GM12892 (cell line): ENCODE data around the gene PDHX.
"Not testable (repeated sequence)": the region's sequence is repeated elsewhere in the genome, so short reads cannot be mapped to it uniquely, and the experiment has no call there.

Experiments
- DNase-seq: peaks from one replicate; pipeline ENCODE4 v3.0.0; 2011; ENCODE audit not compliant: insufficient read length
- FAIRE-seq: peaks from 2 replicates; lab custom pipeline; 2011; peaks lifted over from hg19 to GRCh38; lab: Jason Lieb, UNC
- POLR2A ChIP-seq: IDR thresholded peaks from 2 replicates; pipeline ENCODE4 v1.6.1; 2011; ENCODE audit warnings: low read depth, low read length, control low read depth
- POLR2AphosphoS5 ChIP-seq: IDR thresholded peaks from 2 replicates; pipeline ENCODE4 v1.6.1; 2011; ENCODE audit warnings: low read depth, low read length, control low read depth
- TAF1 ChIP-seq: IDR thresholded peaks from 2 replicates; pipeline ENCODE4 v1.6.1; 2011; ENCODE audit warnings: low read depth, mild to moderate bottlenecking, control low read depth, low read length, borderline replicate concordance

PDHX gene

GRCh38 chr11:35015621-35016387 lies 99.4 kb downstream of the PDHX start:
- FAIRE-seq = no peak
- TF ChIP-seq POLR2A = no peak
- no peak for TF ChIP-seq POLR2AphosphoS5
- no peak for TF ChIP-seq TAF1
- DNase-seq = no peak

- peak; percentile 48 for FAIRE-seq
- TF ChIP-seq POLR2AphosphoS5 (no peak), TAF1 (no peak), POLR2A (no peak)
- DNase-seq = no peak
Measured at GRCh38 chr11:35016916-35017315, 100.5 kb downstream of the PDHX start.

DNA sequence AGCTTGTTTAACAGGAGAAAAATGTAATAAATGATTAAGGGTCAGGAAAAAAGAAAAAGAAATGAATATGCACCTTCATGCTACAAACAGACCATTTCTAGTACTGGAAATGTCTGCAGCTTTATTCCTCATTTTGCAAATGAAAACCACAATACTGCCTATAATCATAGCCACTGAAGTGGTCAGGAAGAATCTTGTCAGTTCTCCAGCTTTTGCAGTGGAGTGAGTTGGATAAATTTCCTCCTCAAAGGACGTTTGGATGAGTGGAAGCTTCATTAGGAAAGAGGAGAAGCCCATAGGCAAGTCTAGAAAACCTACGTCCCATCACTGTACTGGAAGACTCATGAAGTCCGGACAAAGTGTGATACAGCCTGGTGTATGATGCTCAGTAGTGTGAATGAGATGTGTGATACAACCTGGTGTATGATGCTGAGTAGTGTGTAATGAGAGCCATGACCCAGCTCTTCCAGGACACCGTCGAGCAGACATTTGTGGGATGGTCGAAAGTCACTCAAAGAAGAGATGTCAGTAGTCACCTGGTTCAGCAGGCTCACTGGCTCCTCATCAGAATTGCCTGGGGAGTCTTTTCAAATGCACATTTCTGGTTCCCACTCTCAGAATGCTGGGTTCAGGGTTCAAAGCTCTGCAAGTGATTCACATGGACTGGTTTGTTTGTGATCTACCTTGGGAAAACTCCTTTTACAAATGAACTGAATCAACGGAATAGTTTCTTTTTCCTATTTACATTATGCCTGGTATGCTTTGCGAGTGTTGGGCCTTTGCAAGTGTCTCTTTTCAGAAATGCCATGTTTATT lies 101.3 kb downstream of the PDHX start:
- FAIRE-seq (peak; percentile 24), DNase-seq (no peak)
- TF ChIP-seq POLR2A (no peak), POLR2AphosphoS5 (no peak), TAF1 (no peak)

DNA sequence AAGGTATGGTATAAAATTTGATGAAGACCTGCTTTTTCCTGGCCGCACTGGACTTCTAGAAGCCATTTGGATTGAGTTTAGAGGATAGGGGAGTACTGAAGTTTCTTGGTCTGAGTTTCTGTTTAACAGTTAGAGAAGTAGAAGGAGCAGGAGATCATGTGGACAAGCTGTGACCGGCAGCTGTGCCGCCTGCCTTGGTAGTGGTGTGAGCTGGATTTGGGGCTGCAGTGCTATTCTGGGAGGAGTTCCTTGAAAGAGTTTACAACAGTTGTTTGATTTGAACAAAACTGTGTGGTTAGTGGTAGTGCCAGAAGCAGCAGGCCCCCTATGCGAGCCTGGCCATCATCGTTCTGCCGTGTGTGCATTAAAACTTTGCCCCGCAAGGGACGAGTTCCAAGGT lies 105.2 kb downstream of the PDHX start:
- TF ChIP-seq POLR2AphosphoS5 (no peak), TAF1 (no peak), POLR2A (no peak)
- FAIRE-seq (peak; percentile 27), DNase-seq (no peak)

DNA sequence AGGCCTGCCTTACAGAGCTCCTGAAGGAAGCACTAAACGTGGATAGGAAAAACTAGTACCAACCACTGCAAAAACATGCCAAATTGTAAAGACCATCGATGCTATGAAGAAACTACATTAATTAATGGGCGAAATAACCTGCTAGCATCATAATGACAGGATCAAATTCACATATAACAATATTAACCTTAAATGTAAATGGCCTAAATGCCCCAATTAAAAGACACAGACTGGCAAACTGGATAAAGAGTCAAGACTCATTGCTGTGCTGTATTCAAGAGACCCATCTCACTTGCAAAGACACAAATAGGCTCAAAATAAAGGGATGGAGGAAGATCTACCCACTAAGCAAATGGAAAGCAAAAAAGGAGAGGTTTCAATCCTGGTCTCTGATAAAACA lies 107.5 kb downstream of the PDHX start:
- FAIRE-seq, DNase-seq: not testable (repeated sequence)

GRCh38 chr11:35028007-35028406 lies 111.6 kb downstream of the PDHX start:
- not testable (repeated sequence) for DNase-seq, FAIRE-seq

GRCh38 chr11:35029979-35030682 lies 113.7 kb downstream of the PDHX start:
- no peak for DNase-seq
- FAIRE-seq = peak; percentile 92
- TF ChIP-seq TAF1 (no peak), POLR2AphosphoS5 (no peak), POLR2A (no peak)

- DNase-seq (no peak), FAIRE-seq (peak; percentile 77)
- TF ChIP-seq TAF1 = no peak
Measured at GRCh38 chr11:35030716-35031213, 114.3 kb downstream of the PDHX start.

DNA sequence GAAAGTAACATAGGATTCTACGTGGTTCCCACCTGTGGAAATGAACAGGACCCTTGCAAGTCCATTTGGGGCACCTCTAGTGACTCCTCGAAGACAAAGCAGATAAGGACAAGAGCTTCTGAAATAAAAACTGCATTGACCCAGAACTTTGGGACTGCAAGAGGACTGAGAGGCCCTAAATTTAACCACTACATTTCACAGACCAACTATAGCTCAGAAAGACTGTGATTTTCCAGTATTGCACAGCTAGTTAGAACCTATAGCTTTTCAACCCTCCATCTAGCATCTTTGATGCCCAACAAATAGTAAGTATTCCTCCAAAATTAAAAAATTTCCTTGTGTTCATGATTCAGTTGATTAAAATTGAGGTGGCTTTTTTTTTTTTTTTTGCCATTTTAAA lies 114.9 kb downstream of the PDHX start:
- FAIRE-seq (no peak), DNase-seq (no peak)

DNA sequence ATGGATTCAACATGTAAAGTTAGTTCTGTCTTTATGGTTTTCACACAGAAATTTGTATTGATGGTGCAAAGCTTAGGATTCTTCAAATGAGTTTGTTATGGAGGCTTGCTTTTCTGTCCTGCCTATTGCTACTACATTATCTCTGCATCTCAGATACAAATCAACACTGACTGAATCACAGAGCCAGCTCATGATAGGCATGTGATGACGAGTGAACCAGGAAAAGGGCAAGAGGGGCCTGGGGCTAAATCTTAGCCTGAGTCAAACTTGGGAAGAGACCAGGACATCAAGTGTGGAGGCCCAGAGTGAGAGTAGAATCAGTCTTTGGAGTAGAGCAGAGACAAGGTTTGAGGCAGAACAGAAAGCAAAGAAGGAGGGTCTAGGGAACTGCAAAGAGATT lies 115.4 kb downstream of the PDHX start:
- no peak for DNase-seq
- no peak for FAIRE-seq
- no peak for TF ChIP-seq TAF1
- no peak for TF ChIP-seq POLR2AphosphoS5
- TF ChIP-seq POLR2A = no peak

More for the DNA sequence above, 114.9 kb downstream of the PDHX start:
- TF ChIP-seq TAF1 (no peak), POLR2AphosphoS5 (no peak), POLR2A (no peak)

DNA sequence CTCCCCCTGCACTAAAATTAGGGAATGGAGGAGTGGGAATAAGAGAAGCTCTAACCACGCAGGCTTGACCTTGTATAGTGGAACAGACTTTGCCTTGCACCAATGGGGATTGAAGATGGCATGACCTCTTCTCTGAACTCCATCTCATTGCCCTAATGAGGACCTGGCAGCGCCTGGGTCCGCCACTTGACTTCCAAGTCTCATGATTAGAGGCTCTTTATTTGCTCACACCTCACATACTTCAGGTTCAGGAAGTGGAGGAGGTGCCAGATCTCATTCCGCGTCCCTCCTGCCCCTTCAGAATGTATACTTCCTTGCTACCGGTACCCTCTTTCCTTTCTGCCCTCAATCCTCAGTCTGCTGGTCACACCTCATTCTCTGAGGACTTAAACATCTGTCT lies 116.6 kb downstream of the PDHX start:
- DNase-seq (no peak), FAIRE-seq (no peak)
- TF ChIP-seq TAF1 = no peak
- TF ChIP-seq POLR2AphosphoS5 = no peak
- TF ChIP-seq POLR2A = no peak

DNA sequence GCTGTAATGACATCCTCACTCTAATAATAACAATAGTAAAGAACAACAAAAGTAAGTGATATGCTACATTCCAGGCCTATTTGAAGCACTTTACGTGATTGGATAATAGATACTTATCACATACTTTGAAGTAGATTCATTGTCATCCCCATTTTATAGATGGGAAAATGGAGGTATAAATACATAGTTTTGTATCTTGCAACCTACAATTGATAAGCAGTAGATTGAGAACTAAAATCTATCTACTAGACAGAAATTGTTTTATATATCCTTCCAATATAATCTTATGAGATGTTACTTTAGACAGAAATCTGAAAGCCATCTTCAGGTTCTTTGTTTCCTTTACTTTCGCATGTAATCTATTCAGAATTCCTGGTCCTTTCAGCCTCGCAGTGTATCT lies 118.0 kb downstream of the PDHX start:
- no peak for DNase-seq
- no peak for FAIRE-seq
- TF ChIP-seq TAF1 (no peak), POLR2A (no peak), POLR2AphosphoS5 (no peak)

- DNase-seq (no peak), FAIRE-seq (peak; percentile 94)
- TF ChIP-seq TAF1 = no peak
- no peak for TF ChIP-seq POLR2A
- TF ChIP-seq POLR2AphosphoS5 = no peak; the same call in 1 of the 2 replicates
Measured at GRCh38 chr11:35035894-35036408, 119.5 kb downstream of the PDHX start.
